ENCODE measurements around the gene RIN1.
A peak's percentile ranks its signal among the peaks of the same experiment; 100 is the strongest.

The RIN1 gene

GRCh38 chr11:66344550-66345315 is 8.5 kb upstream of the RIN1 start, which contains the start of gene BRMS1:
Gene BRMS1, minus strand, starts transcription at chr11:66345104. Its CDS starts 2,870 bp downstream, at chr11:66342234.
- H3K9me2 ChIP-seq (replicated peaks; ENCODE audit: low read depth, low read length): no peaks in the 10 kb centered on the region
- peak within 1 kb of the TSS; percentile 91 for H3K4me2 ChIP-seq (ENCODE audit: low read depth, low read length, poor library complexity, severe bottlenecking)
- H3K4me3 ChIP-seq (ENCODE audit: low read length, poor library complexity, severe bottlenecking): peak within 1 kb of the TSS; percentile 83
- peaks cover 7% of the 10 kb centered on the region for H4K20me1 ChIP-seq (ENCODE audit: insufficient read depth, low read length, poor library complexity, severe bottlenecking)
- no peaks in the 10 kb centered on the region for H3K27me3 ChIP-seq (ENCODE audit: insufficient read depth, low read length, poor library complexity, severe bottlenecking)
- H2AFZ ChIP-seq (ENCODE audit: low read length): peak within 1 kb of the TSS; percentile 78
- H3K36me3 ChIP-seq (ENCODE audit: insufficient read depth, low read length): peaks cover 6% of the 10 kb centered on the region; the same call in 1 of the 2 replicates
- H3F3A ChIP-seq (ENCODE audit: low read depth): peaks cover 3% of the 10 kb centered on the region; the same call in 1 of the 2 replicates
- H3K79me2 ChIP-seq (ENCODE audit: insufficient read depth, low read length): peaks cover 29% of the 10 kb centered on the region
- peak within 1 kb of the TSS; percentile 84 for H3K9ac ChIP-seq (ENCODE audit: low read depth, low read length, poor library complexity, severe bottlenecking)
- no peak for TF ChIP-seq EZH2phosphoT487 (IDR thresholded peaks at IDR 0.05; ENCODE audit: borderline replicate concordance)
- no peak for TF ChIP-seq CTCF (conservative IDR thresholded peaks at IDR 0.05; ENCODE audit: low read length)
- peaks cover 28% of the 10 kb centered on the region for H3K4me1 ChIP-seq (ENCODE audit: insufficient read depth, low read length, poor library complexity, severe bottlenecking)
- no peaks in the 10 kb centered on the region for H3K9me3 ChIP-seq (ENCODE audit: insufficient read depth, low read depth, low read length)

GRCh38 chr11:66343176-66343575 is 6.9 kb upstream of the RIN1 start:
- Histone ChIP-seq H3K9me3 (ENCODE audit: insufficient read depth, low read depth, low read length) (no peaks in the 10 kb centered on the region), H3F3A (ENCODE audit: low read depth) (no peaks in the 10 kb centered on the region), H3K4me1 (ENCODE audit: insufficient read depth, low read length, poor library complexity, severe bottlenecking) (peaks cover 25% of the 10 kb centered on the region), H2AFZ (ENCODE audit: low read length) (no peak overlapping the region), H3K9ac (ENCODE audit: low read depth, low read length, poor library complexity, severe bottlenecking) (no peak overlapping the region), H4K20me1 (ENCODE audit: insufficient read depth, low read length, poor library complexity, severe bottlenecking) (peaks cover 7% of the 10 kb centered on the region), H3K4me3 (ENCODE audit: low read length, poor library complexity, severe bottlenecking) (peak overlapping the region; percentile 83), H3K36me3 (ENCODE audit: insufficient read depth, low read length) (peaks cover 6% of the 10 kb centered on the region; the same call in 1 of the 2 replicates), H3K27me3 (ENCODE audit: insufficient read depth, low read length, poor library complexity, severe bottlenecking) (no peaks in the 10 kb centered on the region), H3K4me2 (ENCODE audit: low read depth, low read length, poor library complexity, severe bottlenecking) (peak overlapping the region; percentile 91), H3K79me2 (ENCODE audit: insufficient read depth, low read length) (peaks cover 29% of the 10 kb centered on the region), H3K9me2 (replicated peaks; ENCODE audit: low read depth, low read length) (no peaks in the 10 kb centered on the region)
- no peak for TF ChIP-seq EZH2phosphoT487 (IDR thresholded peaks at IDR 0.05; ENCODE audit: borderline replicate concordance)
- no peak for TF ChIP-seq CTCF (conservative IDR thresholded peaks at IDR 0.05; ENCODE audit: low read length)

GRCh38 chr11:66341502-66342126 is 5.4 kb upstream of the RIN1 start:
- peaks cover 15% of the 10 kb centered on the region; the same call in 1 of the 2 replicates for H3K36me3 ChIP-seq (ENCODE audit: insufficient read depth, low read length)
- no peaks in the 10 kb centered on the region for H3K9me3 ChIP-seq (ENCODE audit: insufficient read depth, low read depth, low read length)
- H3K9ac ChIP-seq (ENCODE audit: low read depth, low read length, poor library complexity, severe bottlenecking): no peak overlapping the region
- peaks cover 26% of the 10 kb centered on the region for H3K4me1 ChIP-seq (ENCODE audit: insufficient read depth, low read length, poor library complexity, severe bottlenecking)
- H3K9me2 ChIP-seq (replicated peaks; ENCODE audit: low read depth, low read length): no peaks in the 10 kb centered on the region
- peaks cover 7% of the 10 kb centered on the region for H4K20me1 ChIP-seq (ENCODE audit: insufficient read depth, low read length, poor library complexity, severe bottlenecking)
- H3K4me3 ChIP-seq (ENCODE audit: low read length, poor library complexity, severe bottlenecking): no peak overlapping the region
- no peaks in the 10 kb centered on the region for H3F3A ChIP-seq (ENCODE audit: low read depth)
- peaks cover 24% of the 10 kb centered on the region for H3K79me2 ChIP-seq (ENCODE audit: insufficient read depth, low read length)
- no peak overlapping the region for H3K4me2 ChIP-seq (ENCODE audit: low read depth, low read length, poor library complexity, severe bottlenecking)
- no peaks in the 10 kb centered on the region for H3K27me3 ChIP-seq (ENCODE audit: insufficient read depth, low read length, poor library complexity, severe bottlenecking)
- H2AFZ ChIP-seq (ENCODE audit: low read length): no peak overlapping the region
- no peak for TF ChIP-seq CTCF (conservative IDR thresholded peaks at IDR 0.05; ENCODE audit: low read length)
- TF ChIP-seq EZH2phosphoT487 (IDR thresholded peaks at IDR 0.05; ENCODE audit: borderline replicate concordance): no peak

Measured in Loucy (cell line).